Osteoblast (primary cell): ENCODE measurements around the gene TBC1D9B. TPM values are rescaled to one million over a fixed set of nuclear protein-coding genes. Genes with fewer than 3 reads are reported as not detected.

Source experiments
- DNase-seq: peaks from one replicate; pipeline ENCODE4 v3.0.0; 2011; ENCODE audit warnings: low spot score, mixed read lengths; ENCODE audit not compliant: insufficient read length; ENCODE audit errors: missing footprints
- H2AFZ ChIP-seq: 2 replicates; pipeline ENCODE4 v1.6.0; 2011; ENCODE audit warnings: mild to moderate bottlenecking, low read length
- H3K27ac ChIP-seq: 2 replicates; pipeline ENCODE4 v1.5.1; 2011; ENCODE audit warnings: mild to moderate bottlenecking, low read depth, low read length, moderate library complexity
- H3K27me3 ChIP-seq: 2 replicates; pipeline ENCODE4 v1.6.0; 2012; ENCODE audit warnings: mild to moderate bottlenecking, control low read depth, inconsistent platforms, low read length, moderate library complexity; ENCODE audit not compliant: insufficient read depth
- H3K36me3 ChIP-seq: 2 replicates; pipeline ENCODE4 v1.5.1; 2011; ENCODE audit warnings: mild to moderate bottlenecking, low read length, control low read depth, moderate library complexity; ENCODE audit not compliant: insufficient read depth
- H3K4me1 ChIP-seq: 2 replicates; pipeline ENCODE4 v1.5.1; 2011; ENCODE audit warnings: mild to moderate bottlenecking, low read length, control low read depth, moderate library complexity; ENCODE audit not compliant: insufficient read depth
- H3K4me2 ChIP-seq: 2 replicates; pipeline ENCODE4 v1.6.0; 2011; ENCODE audit warnings: mild to moderate bottlenecking, low read length; ENCODE audit not compliant: insufficient read depth
- H3K4me3 ChIP-seq: fragments of 200-600 bp; sonication (generic); 3 replicates; pipeline ENCODE4 v1.5.1; 2012; ENCODE audit warnings: mild to moderate bottlenecking, low read length, inconsistent platforms; ENCODE audit not compliant: insufficient read depth
- H3K79me2 ChIP-seq: 2 replicates; pipeline ENCODE4 v1.6.0; 2012; ENCODE audit warnings: mild to moderate bottlenecking, low read length, control low read depth, inconsistent platforms; ENCODE audit not compliant: insufficient read depth
- H3K9me3 ChIP-seq: 2 replicates; pipeline ENCODE4 v1.5.1; 2011; ENCODE audit warnings: low read depth, low read length, control low read depth
- H4K20me1 ChIP-seq: 2 replicates; pipeline ENCODE4 v1.6.0; 2012; ENCODE audit warnings: mild to moderate bottlenecking, low read length, control low read depth; ENCODE audit not compliant: insufficient read depth
- total RNA-seq: library from RNA; depleted of rRNA; stranded (reverse); fragments of >200 nt; gene quantifications from 2 replicates; pipeline ENCODE4 v1.2.3, GENCODE V29; 2012
- TF ChIP-seq, protein P1 (sequence below): IDR thresholded peaks from 2 replicates; pipeline ENCODE4 v1.5.1; 2011; ENCODE audit warnings: mild to moderate bottlenecking, low read depth, low read length, moderate library complexity; ENCODE audit errors: extremely low read depth

Gene TBC1D9B
- total RNA-seq, 1 donor: 89.4 TPM

DNA sequence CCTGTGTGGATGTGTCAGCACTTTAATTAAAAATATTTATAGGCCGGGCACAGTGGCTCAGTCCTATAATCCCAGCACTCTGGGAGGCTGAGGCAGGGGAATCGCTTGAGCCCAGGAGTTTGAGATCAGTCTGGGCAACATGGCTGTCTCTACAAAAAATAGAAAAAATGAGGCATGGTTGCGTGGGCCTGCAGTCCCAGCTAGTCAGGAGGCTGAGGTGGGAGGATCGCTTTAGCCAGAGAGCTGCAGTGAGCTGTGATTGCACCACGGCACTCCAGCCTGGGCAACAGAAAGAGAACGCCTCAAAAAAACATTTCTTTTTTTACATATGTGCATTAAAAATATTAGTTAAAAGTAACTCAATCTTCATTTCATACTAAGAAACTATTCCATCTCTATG lies 6.2 kb downstream of the TBC1D9B start:
- H3K4me2 ChIP-seq: no peak overlapping the region
- H3K4me1 ChIP-seq: peaks cover 3% of the 10 kb centered on the region
- no peak overlapping the region for H3K4me3 ChIP-seq
- H3K9me3 ChIP-seq: no peaks in the 10 kb centered on the region
- TF ChIP-seq, protein P1, sequence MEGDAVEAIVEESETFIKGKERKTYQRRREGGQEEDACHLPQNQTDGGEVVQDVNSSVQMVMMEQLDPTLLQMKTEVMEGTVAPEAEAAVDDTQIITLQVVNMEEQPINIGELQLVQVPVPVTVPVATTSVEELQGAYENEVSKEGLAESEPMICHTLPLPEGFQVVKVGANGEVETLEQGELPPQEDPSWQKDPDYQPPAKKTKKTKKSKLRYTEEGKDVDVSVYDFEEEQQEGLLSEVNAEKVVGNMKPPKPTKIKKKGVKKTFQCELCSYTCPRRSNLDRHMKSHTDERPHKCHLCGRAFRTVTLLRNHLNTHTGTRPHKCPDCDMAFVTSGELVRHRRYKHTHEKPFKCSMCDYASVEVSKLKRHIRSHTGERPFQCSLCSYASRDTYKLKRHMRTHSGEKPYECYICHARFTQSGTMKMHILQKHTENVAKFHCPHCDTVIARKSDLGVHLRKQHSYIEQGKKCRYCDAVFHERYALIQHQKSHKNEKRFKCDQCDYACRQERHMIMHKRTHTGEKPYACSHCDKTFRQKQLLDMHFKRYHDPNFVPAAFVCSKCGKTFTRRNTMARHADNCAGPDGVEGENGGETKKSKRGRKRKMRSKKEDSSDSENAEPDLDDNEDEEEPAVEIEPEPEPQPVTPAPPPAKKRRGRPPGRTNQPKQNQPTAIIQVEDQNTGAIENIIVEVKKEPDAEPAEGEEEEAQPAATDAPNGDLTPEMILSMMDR: no peak
- H3K79me2 ChIP-seq: peaks cover 50% of the 10 kb centered on the region
- H3K27me3 ChIP-seq: no peaks in the 10 kb centered on the region
- H2AFZ ChIP-seq: no peak overlapping the region
- peaks cover 26% of the 10 kb centered on the region for H4K20me1 ChIP-seq
- peak; percentile 21 for DNase-seq
- no peak overlapping the region for H3K27ac ChIP-seq
- H3K36me3 ChIP-seq: peaks cover 56% of the 10 kb centered on the region

GRCh38 chr5:179900711-179901110 lies 7.0 kb downstream of the TBC1D9B start:
- TF ChIP-seq, protein P1: no peak
- peak; percentile 23 for DNase-seq
- Histone ChIP-seq H4K20me1 (peaks cover 20% of the 10 kb centered on the region), H3K79me2 (peaks cover 43% of the 10 kb centered on the region), H3K27me3 (no peaks in the 10 kb centered on the region), H3K27ac (no peak overlapping the region), H3K4me1 (no peaks in the 10 kb centered on the region), H3K4me3 (no peak overlapping the region), H2AFZ (no peak overlapping the region), H3K36me3 (peaks cover 63% of the 10 kb centered on the region), H3K4me2 (no peak overlapping the region), H3K9me3 (no peaks in the 10 kb centered on the region)

GRCh38 chr5:179900206-179900605 lies 7.5 kb downstream of the TBC1D9B start:
- Histone ChIP-seq H4K20me1 (peaks cover 20% of the 10 kb centered on the region), H3K4me1 (no peaks in the 10 kb centered on the region), H3K27ac (no peak overlapping the region), H3K36me3 (peaks cover 68% of the 10 kb centered on the region), H3K27me3 (no peaks in the 10 kb centered on the region), H2AFZ (no peak overlapping the region), H3K4me2 (no peak overlapping the region), H3K4me3 (no peak overlapping the region), H3K9me3 (no peaks in the 10 kb centered on the region), H3K79me2 (peaks cover 38% of the 10 kb centered on the region)
- TF ChIP-seq, protein P1: no peak
- peak; percentile 9 for DNase-seq

DNA sequence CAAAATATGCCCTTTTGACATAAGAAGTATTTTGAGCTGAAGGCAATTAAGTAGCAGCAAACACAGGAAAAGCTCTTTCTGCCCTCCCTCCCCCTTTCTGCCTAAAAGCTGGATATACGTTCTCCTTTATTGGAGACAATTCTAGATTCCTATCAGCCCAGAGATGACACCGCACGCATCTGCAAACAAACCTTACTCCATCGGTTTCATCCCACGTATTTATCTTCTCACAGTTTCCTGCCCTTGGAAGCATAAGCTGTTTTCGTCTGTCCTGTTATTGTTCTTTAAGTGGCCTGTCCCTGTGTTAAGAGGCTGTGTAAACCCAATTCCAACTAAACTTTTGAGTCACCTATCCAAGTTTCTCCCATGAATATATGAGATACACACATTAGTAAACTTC lies 11.8 kb downstream of the TBC1D9B start:
- Histone ChIP-seq H3K27me3 (no peaks in the 10 kb centered on the region), H3K4me3 (no peak overlapping the region), H3K27ac (no peak overlapping the region), H3K79me2 (peaks cover 7% of the 10 kb centered on the region), H3K4me1 (no peaks in the 10 kb centered on the region), H3K9me3 (no peaks in the 10 kb centered on the region), H4K20me1 (peaks cover 10% of the 10 kb centered on the region), H2AFZ (no peak overlapping the region), H3K36me3 (peaks cover 78% of the 10 kb centered on the region), H3K4me2 (no peak overlapping the region)
- TF ChIP-seq, protein P1: no peak
- no peak for DNase-seq
